Stimulated activated naive CD4-positive, alpha-beta T cell treated with Interleukin-2 at 50 U/mL for 16 hours (primary cell): ENCODE measurements around the gene PKN1.
A peak's percentile ranks its signal among the peaks of the same experiment; 100 is the strongest.

Experiments used
- DNase-seq: peaks from one replicate; lab custom pipeline; 2025; lab: John Stamatoyannopoulos, UW

The PKN1 gene

DNA sequence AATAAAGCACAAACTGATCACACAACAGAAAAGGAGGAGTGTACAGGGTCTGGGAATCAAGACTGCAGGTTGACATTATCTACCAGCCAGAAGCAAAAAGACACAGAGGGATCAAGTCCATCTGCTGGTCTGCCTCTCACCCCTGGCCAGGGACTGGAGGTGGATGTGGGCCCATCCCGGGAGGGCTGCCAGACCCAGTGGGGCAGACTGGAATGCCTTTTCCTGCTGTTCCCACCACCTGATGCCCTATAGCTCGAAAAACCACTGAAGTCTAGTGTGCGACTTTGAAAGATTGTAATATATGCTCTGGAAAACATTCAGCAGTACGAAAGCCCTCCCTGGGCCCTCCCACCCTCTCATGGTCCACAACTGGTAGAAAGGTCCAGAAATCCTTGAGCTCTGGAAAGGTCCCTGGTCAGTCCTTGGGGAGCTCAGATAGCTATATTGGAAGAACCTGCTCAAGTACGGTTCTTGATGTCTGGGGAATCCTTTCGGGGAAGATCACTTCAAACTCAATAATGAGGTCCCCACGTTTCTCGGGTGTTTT, 82.5 kb downstream of the PKN1 start:
- no peak for DNase-seq

GRCh38 chr19:14516048-14516534, 83.0 kb downstream of the PKN1 start:
- no peak for DNase-seq

DNA sequence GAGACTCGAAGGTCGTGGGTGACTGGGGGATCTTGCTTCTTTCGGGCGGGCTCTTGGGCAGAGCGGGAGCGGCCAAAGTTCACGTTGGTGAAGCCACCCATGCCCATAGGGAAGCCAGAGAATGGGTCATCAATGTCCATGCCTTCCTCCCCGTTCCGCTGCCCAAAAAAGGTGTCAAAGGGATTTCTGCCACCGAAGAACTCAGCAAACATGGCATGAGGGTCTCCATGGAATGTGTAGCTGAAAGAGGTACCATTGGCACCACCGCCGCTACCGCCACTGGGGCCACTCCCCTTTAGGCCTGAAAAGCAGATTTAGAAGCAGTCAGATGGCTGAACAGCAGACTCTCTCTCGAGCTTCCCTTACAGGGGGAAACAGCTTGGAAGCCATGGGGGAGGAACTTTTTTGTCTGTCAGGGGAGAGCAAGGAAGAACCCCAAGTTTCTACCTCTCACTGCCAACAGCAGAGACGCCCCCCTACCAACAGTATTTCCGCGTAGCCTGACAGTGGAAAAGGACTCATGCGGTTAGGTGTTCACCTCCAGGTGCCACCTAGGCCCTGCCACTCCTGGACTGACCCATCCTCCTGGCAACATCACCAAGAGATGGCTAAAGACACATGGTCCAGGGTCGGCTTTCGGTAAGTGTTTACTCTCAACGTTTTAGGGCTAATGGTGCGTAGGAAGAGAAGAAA, 83.8 kb downstream of the PKN1 start:
- no peak for DNase-seq

DNA sequence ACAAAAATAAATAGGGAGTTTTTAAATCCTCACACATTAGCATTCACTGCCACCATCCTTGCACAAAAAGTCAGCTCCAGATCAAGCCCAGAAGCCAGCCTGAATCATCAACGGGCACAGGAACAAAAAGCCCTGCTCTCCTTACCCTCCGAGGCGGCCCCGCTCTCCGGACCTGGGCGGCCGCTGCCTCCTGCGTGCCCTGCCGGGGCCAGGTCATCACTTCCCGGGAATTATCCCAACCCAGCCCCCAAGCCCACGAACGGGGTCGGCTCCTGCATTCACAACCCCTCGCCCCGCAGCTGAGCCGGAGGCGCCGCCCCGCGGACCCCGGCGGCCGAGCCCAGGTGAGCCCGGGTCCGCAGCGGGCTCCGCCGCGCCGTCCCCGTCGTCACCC, 84.3 kb downstream of the PKN1 start:
- DNase-seq: no peak

- DNase-seq: peak; percentile 71
Measured at GRCh38 chr19:14517840-14518505, 84.9 kb downstream of the PKN1 start, which contains the start of gene DNAJB1. Gene DNAJB1, minus strand, starts transcription at chr19:14518397. Its CDS starts 48 bp downstream, at chr19:14518349.

- no peak for DNase-seq
Measured at GRCh38 chr19:14519245-14519859, 86.2 kb downstream of the PKN1 start.

DNA sequence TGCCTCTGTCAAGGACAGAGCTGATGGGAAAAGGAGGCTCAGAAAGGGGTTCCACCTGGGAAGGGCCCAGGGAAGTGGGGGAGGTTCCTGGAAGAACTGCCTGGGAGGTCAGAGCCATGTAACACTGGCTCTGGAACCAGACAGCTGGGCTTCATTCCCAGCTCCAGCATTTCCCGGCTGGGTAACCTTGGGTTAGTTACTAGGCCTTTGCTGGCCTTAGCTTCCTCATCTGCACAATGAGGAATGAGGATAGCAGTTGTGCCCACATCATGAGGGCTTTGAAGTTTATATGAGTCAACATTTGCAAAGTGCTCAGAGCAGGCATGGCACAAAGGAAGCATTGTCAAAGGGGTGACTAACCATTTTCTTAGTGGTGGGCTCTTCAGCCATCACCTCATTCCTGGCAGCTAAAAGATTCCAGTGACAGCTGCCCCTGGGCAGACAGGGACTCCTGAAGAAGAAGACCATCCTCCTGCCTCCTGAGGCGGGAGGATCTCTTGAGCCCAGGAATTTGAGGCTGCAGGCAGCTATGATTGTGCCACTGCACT, 86.8 kb downstream of the PKN1 start:
- DNase-seq: no peak

DNA sequence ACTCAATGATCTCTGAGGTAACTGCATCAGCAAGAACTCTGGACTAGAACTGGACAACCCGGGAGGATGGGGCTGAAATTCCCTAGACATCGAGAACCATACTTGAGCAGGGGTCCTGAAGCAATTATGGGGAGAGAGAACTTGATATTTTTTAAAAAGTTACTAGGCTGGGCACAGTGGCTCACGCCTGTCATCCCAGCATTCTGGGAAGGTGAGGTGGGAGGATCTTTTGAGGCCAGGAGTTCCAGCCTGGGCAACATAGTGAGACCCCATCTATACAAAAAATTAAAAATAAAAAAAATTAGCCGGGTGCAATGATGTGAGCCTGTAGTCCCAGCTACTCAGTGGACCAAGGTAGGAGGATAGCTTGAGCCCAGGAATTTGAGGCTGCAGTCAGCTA, 87.4 kb downstream of the PKN1 start:
- no peak for DNase-seq
